KG1 (cell line): ENCODE data around the gene CACNA1F.

Experiments
- DNase-seq: peaks from one replicate; lab custom pipeline; 2025; lab: John Stamatoyannopoulos, UW

The CACNA1F gene

DNA sequence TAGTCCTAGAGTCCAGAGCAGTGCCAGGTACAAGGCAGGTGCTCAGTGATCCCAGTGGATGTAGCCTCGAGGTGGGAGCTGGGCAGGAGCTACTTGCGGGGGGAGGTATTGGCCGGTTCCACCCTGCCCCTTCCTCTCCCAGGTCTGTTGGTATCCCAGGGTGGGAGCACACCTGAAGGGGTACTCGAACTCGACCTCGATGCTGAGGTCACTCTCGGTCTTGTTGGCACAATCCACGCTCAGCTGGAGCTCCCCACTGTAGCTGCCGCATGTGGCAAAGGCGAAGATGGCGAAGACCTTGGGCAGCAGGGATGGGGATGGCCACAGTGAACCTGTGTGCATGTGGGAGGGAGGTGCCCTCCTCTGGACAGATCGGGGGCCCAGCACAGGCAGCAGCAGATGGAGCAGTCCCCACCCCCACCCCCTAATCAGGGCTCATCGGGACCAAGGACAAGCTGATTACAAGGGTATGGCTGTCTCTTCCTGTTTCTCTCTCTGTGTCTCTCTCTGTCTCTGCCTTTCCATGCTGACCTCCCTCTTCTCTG, 35.5 kb downstream of the CACNA1F start:
- DNase-seq = no peak

DNA sequence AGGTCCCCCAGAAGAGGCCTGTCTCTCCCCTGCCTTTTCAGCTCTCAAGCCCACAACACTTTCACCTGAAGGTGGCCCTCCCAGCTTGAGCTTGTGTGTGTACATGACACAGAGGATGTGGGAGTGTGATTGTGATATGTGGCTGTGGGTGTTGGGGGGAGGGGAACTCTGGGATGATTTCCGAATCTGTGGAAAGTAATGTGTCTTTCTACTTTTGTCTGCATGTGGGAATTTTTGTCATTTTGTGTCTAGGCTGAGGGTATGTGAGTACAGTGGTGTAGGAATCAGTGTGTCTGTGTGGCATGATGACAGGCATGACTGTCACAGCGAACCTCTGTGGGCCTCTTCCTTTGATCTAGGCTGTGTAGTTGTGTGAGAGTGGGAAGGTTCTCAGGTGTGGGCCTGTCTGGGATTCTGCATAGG, 39.6 kb downstream of the CACNA1F start:
- DNase-seq = no peak

DNA sequence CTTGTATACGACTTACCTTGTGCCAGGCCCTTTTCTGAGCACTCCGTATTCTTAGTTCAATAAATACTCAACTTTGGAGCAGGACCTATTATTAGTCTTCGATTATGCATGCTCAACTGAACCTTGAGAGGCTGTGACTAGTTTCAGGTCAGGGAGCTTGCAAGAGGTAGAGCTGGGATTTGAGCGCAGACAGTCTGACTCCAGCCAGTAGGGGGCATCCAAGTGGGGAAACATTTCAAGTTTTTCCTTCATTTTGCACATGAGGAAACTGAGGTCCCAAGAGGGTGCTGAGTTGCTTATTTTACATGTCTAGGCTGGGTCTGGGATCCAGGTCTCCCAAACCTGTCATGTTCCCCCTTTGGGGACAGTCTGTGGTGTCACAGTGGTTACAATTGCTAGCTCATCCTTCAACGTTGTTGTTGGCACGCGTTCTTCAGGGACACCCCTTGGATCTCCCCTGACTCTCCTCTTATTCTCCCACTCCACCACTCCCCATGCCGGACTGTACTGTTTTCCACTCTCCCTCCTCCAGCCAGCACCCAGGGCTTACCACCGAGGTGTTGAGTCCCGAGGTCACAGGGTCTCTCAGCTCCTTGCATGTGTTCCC, 40.3 kb downstream of the CACNA1F start:
- DNase-seq = no peak

DNA sequence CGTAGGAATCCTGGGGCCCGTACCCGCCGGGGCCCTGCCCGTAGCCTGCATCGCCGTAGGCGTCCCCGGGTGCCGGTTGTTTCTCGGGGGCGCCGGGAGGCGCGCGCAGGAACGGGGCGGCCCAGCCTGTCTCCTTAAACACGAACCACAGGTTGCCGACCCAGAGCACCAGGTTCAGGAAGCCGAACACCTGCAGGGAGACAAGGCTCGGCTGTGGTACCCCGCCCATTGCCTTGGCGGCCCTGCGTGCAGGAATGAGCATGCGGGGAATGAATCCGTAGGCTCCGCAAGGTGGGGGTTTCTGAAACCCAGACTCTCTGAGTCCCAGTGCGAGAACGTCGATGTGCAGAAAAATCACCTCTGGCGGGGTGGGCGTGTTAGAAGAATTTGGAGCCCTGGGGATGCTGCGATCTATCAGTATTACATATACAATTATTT, 41.5 kb downstream of the CACNA1F start:
- no peak for DNase-seq

DNA sequence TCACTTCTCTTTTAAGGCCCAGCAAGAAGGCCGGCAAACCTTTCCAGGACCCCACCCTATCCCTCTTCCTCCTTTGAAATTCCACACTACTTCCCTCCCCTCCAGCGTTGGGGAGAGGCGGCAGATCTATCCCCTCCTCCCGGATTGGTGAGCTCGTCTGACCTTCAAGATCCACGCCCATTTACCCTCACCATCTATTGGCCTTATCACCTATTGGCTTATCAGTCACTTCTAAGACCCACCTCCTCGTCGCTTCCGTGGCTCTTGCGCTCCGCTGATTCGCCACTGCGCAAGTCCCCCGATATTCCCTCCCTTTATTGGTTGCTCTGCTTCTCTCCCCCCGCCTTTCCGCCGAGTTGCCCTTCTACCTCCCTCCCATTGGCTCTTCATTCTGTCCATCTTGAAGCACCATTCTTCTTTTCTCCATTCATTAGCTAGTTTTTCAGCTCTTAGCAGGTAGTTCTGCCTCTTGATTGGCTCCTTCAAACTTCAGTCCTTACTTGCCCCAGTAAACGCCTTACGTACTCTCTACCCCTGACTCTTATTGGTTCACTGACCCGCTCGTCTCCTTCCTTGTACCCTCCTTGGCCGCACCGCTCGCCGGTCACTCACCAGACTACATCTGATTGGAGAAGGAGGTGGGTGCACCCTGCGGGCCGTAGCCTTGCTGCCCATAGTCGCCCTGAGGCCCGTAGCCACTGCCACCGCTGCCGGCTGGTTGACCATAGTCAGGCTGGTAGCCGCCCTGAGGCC, 42.1 kb downstream of the CACNA1F start:
- peak; percentile 52 for DNase-seq

DNA sequence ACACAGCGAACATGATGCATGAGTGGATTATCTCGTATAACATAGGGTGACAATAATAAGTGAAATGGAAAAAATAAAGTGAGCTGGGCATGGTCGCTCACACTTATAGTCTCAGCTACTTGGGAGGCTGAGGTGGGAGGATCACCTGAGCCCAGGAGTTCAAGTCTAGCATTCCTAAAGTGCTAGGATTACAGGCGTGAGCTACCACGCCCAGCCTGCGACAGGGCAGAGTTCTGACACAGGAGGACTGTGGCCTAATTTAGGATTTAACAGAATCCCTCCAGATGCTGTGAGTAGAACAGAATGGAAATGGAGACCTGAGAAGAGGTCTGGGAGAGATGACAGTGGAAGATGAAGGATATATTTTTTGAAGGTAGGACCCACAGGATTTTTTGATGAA, 43.5 kb downstream of the CACNA1F start:
- DNase-seq = no peak

DNA sequence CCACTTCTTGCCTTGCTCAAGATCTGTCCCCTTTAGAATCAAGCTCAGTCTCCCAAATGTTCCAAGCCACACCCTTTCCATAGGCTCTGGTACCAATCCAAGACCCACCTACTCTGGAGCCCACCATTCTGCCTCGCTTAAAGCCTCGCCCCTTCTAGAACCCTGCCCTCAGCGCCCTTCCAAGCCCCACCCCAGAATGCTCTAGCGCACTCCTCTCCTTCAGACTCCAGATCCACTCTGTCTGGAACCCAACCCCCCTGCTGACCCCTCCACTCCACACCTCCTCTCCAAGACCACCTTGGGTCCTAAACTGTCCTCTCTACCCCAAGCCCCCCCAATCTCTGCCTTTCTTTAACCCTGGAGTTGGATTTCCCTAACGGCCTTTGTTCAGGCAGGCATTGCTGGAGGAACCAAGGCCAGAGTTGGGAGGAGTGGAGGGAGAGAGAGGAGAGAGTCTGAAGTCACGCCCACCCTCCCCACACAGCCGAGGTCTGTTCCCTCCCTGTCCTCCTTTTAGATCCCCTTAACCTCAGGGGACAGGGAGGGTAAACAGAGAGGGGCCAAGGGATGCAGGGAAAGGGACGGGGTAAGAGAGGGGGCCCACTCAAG, 44.6 kb downstream of the CACNA1F start:
- DNase-seq = no peak

DNA sequence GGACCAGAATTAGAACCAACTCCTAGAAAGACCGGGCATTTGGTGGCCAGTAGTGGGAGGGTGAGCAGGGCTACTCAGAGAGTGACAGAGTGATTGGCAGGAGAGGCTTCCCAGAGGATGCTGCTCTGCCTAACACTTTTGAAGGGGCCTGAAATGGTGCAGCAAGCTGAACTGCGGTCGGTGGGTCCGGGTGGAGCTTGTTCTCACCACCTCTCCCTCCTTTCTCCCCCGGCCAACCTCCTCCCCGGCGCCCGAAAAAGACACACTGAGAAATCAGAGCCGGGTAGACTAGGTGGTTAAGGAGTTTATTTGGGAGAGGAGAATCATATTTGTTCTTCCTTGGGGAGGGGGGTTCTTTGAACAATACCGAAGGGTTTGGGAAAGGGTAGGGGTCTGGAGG, 45.6 kb downstream of the CACNA1F start:
- no peak for DNase-seq

DNA sequence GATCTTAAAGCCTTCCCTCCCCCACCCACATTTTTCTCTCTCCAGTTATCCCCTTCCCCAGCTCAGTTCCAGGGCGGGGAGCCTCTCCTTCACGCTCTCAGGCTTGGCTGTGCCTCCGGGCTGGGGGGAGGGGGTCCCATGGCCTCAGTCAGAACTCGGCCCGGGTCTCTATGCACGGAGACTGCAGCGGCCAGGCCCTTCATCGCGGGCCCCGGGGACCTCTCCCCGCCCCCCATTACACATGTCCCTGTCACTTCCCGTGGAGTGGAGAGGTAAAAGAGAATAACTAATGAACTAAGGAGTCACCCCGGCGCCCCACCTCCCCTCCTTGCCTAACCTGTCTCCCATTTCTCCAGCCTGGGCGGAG, 46.1 kb downstream of the CACNA1F start:
- no peak for DNase-seq

DNA sequence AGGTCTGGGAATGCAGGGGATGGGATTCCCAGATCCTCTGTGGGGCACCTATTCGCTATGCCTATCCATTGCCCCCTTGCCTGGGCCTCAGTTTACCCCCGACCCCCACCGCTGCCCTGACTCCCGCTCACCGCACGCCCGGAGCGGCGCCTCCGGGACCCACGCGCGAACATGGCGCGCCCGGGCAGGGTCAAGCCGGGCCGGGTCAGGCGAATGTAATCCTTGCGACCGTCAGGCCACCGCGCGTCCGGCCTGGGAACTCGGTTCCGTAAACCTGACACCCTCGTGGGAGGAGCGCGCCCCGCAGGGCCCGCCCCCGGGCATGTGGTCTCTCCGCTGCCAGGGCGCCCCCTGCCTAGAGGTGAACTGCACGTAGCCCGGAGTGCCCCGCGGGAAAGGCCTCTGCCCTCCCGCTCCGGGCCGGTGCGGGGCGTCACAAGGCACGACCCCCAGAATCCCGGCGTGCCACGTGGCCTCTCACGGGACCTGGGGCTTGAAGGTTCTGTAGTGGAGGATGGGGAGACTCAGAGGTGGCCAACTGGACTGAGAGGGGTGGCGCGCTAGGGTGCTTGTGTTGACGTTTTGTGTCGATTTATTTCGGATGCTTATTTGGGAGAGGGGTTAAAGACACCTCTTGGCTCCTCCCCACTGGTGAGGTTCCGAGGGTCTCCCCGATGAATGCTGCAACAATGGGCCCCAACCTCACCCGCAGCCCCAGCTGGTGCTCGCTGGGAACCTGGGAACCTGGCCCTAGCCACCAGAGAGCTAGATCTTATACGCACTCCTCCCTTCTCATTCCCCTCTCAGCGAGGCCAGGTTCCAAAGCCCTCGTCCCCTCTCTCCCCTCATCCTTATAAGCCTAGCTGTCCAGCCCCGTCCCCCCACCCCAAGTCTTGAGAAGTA, 46.8 kb downstream of the CACNA1F start, which contains the start of gene PRICKLE3:
Gene PRICKLE3, minus strand, starts transcription at position 249 of the 903 bp plus-strand sequence. Its CDS starts 76 bp downstream, at position 173.
- peak; percentile 9 for DNase-seq

DNA sequence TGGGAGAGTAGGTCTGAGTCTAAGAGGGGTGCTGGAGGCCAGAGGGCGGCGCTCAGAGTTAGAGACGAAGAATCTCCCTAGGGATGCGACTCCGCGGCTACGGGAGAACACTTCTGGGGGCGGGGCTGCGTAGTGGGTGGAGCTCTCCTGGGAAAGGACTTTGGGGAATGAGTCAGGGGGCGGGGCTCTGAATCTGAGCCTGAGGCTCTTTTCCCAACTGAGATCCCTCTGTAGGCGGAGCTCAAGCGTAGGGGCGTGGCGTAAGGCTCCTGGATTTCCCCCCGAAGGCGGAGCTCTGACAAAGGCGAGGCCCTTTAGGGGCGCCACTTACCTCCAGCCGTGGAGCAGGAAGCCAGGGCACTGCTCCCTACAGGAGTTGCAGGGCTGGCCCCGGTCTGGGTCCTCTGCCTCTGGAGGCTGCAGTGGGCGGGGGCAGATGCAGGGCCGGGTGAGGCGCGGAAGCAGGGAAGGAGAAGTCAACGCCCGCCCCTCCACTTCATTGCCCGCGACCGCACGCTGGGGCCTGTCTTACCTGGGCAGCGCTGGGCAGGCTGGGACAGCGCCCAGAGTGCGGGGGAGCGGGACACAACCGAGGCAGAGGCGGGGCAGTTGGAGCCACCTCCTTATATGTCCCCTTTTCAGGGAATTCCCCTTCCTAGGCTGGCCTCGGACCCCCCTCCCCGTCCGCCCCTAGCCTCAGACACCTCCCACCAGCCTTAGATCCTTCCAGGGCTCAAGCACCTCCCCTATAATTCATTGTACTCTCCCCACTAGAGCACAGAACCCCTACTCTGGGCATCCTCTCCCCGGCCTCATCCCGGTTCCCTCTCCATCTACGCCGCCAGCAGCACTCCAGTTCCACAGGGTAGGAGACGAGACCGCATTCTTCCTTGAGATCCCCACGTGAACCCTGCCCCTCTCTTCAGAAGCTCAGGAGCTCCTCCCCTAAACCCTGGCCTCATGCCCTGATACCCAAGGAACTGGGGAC, 48.6 kb downstream of the CACNA1F start:
- no peak for DNase-seq

DNA sequence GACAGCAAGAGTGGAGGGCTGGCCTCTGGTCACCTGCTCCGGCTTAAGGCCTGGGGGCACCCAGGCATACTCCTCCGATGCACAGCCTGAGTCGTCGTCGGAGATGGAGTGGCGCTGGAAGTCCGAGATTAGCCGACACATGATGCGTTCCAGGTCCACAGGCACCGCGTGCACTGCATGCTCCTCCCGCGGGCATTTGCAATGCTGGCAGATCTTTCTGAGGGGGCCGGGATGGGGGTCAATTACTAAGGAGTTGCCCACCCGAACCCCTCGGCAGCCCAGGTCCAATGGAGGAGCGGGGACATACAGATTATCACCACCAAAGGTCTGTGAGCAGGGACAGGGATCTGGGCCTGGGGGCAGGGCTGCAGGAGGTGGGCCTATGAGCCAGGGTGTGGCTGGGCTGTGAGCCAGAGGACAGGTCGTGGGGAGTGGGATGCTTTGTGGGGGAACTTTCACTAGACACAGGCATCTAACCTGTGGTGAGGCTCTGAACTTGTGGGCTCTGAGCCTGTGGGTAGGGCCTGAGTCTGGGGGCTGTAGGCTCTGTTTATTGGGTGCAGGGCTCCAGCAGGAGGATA, 49.3 kb downstream of the CACNA1F start:
- no peak for DNase-seq

DNA sequence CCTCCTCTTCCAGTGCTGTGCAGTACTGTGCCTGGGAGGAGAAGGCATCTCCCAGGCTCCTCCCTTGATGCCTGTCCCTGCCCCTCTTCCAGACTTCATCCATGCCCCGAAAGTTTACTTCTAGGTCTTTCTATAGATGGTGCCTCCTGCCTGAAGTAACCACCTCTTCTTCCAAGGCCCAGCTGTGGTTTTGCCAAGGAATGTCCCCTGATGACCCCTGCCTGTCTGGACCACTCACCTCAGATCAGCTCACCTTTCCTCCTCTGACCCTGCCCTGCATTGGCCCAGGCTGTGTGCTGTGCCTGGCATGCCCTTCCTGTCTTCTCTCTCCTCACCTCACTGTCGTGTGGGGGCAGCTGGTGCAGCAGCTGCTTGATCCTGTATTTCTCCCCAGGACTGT, 53.8 kb downstream of the CACNA1F start:
- DNase-seq = no peak

DNA sequence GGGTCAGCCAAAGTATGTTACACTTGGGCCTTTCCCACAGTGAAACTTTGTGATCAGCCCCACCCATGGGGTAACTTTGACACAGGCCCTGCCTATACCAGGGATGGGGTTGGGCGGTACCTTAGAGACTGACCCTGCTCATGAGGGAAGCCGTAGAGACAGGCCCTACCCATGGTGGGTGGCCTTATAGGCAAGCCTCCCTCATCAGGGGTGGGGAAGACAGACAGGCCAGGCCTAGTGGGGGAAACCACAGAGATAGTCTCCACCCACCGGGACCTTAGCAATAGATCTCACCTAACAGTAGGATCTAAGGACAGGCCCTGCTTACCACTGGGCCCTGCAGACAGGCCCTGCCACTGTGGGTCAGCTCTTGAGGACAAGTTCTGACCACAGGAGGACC, 54.6 kb downstream of the CACNA1F start:
- no peak for DNase-seq

DNA sequence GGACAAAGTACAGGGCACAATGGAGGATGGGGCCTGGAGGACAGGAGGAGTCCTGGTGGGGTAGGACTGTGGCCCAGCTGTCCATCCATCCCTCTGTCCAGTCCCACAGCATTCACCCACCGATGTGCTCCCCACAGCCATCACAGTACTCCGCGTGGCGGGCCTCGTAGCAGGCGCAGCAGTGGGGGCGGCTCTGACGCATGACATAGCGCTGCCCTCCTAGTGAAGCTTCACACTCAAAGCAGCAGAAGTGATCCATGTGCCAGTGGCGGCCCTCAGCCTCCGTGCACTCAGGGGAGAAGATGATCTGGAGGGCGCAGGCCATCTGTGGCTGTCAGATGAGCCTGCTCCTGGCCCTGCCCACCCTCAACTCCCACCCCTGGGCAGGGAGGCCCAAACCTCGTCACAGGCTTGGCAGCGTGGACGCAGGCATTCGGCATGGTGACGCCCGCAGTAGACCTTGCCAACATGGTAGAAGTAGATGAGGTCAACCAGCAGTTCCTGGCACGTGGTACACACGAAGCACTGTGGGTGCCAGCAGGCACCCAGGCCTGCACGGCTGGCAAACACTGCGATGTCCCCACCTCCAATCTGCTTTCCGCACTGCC, 55.2 kb downstream of the CACNA1F start:
- DNase-seq = no peak

DNA sequence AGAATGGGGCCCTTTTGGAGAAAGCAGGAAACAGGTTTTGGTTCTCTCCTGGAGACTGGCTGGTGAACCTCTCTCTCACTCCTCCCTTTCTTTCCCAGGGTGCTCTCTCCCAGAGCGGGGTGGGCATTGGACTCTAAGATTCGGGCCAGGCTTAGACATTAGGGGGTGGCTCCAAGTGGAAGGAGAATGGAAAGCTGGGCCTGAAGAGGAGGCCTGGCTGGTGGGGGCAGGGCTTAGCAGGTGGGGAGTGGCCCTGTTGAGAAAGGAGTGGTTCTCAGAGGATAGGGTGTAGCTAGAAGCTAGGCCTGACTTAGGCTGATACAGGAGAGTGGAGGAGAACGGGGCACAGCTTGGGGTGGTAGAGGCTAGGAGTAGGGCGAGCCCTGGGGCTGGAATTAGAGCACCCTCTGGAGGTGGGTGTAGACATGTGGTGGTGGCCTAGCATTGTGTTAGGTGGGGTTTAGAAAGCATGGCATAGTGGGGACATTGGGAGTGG, 55.8 kb downstream of the CACNA1F start:
- no peak for DNase-seq

DNA sequence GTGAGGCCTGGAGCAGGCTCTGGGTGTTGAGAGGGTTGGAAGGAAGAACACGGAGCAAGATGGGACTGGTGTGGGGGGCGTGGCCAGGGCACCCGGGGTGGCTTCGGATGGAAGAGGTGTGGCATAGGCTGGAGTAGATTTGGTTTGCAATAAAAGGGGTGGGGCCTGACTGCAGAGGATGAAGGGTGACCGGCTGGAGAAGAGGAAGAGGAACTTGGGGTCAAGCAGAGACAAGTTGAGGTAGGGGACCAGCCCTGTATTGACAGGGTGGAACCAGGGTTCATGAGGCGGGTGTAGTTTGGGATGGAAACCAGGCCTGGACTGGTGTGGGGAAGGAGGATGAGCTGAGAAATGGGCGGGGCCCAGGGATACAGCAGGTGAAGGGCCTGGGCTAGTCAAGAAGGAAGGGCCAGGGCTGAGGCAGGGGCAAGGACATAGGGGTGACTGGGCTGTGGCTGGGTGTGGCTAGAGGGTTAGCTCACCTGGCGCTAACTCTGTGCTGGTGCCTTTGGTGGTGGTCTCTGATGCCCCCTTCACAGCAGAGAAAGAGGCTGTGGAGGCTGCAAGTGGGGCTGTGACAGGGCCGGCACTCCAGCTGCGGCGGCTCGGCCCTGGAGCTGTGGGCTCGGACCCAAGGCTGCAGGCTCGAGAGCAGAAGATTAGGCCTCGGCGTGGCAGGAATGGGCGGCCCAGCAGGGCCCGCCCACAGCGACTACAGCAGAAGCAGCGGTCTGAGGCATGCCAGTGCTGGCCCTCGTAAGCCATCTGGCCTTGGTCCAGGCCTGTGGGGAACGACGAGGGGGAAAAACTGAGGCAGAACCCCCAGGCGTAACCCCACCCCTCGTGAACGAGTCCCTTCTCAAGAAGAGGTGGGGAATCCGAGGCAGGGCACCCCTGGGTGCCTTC, 56.5 kb downstream of the CACNA1F start:
- DNase-seq = no peak

DNA sequence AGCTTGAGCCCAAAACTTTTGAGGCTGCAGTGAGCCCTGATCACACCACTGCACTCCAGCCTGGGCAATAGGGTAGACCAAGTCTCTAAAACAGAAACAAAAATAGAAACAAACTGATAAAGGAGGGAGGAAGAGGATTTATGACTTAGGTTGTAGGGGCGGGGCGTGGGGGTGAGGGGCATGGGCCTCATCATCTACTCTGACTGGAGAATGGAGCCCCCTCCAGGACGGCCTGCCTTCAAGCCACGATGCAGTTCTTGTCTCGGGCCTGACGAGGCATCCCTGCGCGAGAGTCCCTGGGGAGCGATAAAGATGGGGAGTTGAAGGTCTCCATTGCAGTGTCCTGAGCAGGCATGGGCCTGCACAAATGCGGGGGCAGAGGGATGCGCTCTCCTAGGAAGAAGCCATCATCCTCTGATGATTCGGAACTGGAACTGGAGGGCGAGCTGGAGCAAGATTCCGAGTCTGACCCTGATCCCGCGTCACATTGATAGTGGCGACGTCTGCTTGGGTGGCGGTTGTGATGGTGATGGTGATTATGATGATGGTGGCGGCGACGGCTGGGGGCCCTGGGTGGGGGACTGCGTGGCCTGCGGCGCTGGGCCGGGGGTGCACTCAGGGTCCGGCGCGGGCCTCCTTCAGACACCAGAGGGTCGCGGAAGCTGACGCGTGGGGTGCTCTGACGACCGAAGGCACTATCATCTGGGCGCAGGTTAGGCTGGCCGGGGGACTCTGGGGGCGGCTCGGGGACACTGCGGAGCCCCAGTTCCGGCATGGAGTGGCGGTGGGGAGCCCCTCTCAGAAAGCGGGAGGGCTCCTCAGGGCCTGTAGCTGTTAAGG, 57.5 kb downstream of the CACNA1F start:
- DNase-seq = no peak
